ENCODE data around the gene PPP1R12C. TPM values are rescaled to one million over a fixed set of nuclear protein-coding genes. Genes with fewer than 3 reads are reported as not detected.
"Not testable (repeated sequence)": the region's sequence is repeated elsewhere in the genome, so short reads cannot be mapped to it uniquely, and the experiment has no call there.

PPP1R12C gene
- total RNA-seq, 1 donor from 2014 or later: 68.7 TPM

GRCh38 chr19:55109527-55110291 lies 7.7 kb downstream of the PPP1R12C start:
- no peak for TF ChIP-seq CTCF (conservative IDR thresholded peaks at IDR 0.05; ENCODE audit: low read depth, low read length)
- no peak overlapping the region for H3K4me3 ChIP-seq (ENCODE audit: low read depth, low read length)
- DNase-seq (ENCODE audit: low read depth): no peak

GRCh38 chr19:55107252-55107651 lies 10.2 kb downstream of the PPP1R12C start:
- not testable (repeated sequence) for DNase-seq (ENCODE audit: low read depth); H3K4me3 ChIP-seq (ENCODE audit: low read depth, low read length)

GRCh38 chr19:55106591-55106990 lies 10.8 kb downstream of the PPP1R12C start:
- TF ChIP-seq CTCF (conservative IDR thresholded peaks at IDR 0.05; ENCODE audit: low read depth, low read length): no peak
- DNase-seq (ENCODE audit: low read depth): no peak
- no peak overlapping the region for H3K4me3 ChIP-seq (ENCODE audit: low read depth, low read length)

DNA sequence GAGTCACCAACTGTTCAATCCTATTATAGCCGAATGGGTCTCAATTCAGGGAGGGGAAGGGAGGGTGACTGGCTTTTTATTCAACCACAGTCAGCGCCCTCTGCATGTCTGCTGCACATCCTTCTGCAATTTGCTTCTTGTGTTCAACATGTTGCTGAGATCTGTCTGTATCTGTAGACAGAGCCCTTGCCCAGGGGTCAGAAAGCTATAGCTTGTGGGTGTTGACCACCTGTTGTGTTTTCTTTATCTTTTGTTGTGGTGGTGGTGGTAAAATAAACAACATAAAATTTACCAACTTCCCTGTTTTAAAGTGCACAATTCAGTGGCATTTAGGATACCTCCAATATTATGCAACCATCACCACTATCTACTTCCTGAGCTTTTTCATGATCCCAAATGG lies 12.2 kb downstream of the PPP1R12C start:
- no peak for TF ChIP-seq CTCF (conservative IDR thresholded peaks at IDR 0.05; ENCODE audit: low read depth, low read length)
- DNase-seq (ENCODE audit: low read depth): no peak
- H3K4me3 ChIP-seq (ENCODE audit: low read depth, low read length): no peak overlapping the region

DNA sequence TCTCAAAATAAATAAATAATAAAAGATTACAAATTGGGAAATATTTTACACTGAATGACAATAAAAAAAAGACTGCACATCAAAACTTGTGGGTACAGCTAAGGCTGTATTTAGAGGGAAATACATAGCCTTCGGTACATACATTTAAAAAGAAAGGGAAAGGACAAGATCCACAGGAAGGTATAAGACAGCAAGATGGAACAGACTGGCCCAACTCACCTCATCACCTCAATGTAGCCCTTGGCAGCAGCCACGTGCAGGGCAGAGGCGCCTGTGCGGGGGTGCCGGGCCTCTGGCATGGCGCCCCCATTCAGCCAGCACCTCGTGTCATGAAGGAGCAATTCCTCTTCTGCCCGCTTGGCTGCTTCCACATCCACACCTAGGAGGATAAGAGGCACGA lies 14.2 kb downstream of the PPP1R12C start:
- TF ChIP-seq CTCF (conservative IDR thresholded peaks at IDR 0.05; ENCODE audit: low read depth, low read length): no peak
- DNase-seq (ENCODE audit: low read depth): no peak
- H3K4me3 ChIP-seq (ENCODE audit: low read depth, low read length): no peak overlapping the region

GRCh38 chr19:55101261-55101660 lies 16.2 kb downstream of the PPP1R12C start:
- DNase-seq (ENCODE audit: low read depth): no peak
- TF ChIP-seq CTCF (conservative IDR thresholded peaks at IDR 0.05; ENCODE audit: low read depth, low read length): no peak

DNA sequence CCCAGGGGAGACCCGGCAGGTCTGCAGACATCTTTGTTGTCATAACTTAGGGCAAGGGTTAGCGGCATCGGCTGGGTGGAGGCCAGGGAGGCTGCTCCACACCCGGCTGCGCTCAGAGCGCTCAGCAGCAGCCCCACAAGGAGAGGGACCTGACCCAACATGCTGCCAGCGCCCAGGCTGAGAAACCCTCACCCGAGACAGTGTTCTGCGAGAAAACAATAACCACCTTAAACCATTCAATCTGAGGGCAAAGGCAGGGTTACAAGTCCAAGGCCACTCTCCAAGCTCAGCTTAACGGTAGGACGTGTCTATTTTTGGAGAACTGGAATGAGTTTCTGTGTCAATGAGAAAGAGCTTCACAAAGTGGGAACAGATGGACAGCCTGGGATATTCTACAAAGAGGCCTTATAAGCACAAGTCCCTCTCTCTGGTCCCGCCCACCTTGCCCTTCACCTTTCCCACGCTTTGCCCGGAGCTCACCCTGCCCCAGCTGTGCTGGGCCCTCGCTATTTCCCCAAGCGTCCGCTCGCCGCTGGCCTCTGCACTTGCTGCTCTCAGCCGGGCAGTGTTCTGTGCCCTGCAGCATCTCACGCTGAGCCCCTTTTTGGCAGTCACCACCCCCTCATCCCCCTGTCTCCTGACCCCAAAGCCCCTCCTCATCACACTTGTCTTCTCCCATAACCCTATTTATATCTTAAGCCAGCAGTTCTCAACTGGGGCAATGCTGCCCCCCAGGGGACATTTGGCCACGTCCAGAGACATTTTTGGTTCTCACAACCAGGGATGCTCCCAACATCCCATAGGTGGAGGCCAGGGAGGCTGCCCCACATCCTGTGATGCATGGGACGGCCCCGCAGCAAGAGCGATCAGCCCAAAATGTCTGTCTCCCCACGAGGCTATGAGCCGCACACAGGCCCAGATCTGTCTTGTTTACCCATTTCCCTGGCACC lies 17.6 kb downstream of the PPP1R12C start:
- peak; percentile 28 for TF ChIP-seq CTCF (conservative IDR thresholded peaks at IDR 0.05; ENCODE audit: low read depth, low read length)
- no peak overlapping the region for H3K4me3 ChIP-seq (ENCODE audit: low read depth, low read length)
- no peak for DNase-seq (ENCODE audit: low read depth)

More at GRCh38 chr19:55101261-55101660, 16.2 kb downstream of the PPP1R12C start:
- H3K4me3 ChIP-seq (ENCODE audit: low read depth, low read length): no peak overlapping the region
